NB4 (cell line): ENCODE data around the gene CES2.

Experiments used
- CTCF ChIP-seq: IDR thresholded peaks from one replicate; pipeline ENCODE4 v1.5.1; 2012; ENCODE audit warnings: low read depth, low read length
- MAX ChIP-seq: IDR thresholded peaks from 2 replicates; pipeline ENCODE4 v1.6.1; 2011; ENCODE audit warnings: low read depth, low read length
- MYC ChIP-seq: IDR thresholded peaks from 2 replicates; pipeline ENCODE4 v1.6.1; 2011; ENCODE audit warnings: low read depth, low read length
- POLR2A ChIP-seq: IDR thresholded peaks from 2 replicates; pipeline ENCODE4 v1.6.1; 2011; ENCODE audit warnings: mild to moderate bottlenecking; ENCODE audit not compliant: insufficient read length; ENCODE audit errors: extremely low read depth

GRCh38 chr16:66911112-66911511, 24.2 kb upstream of the CES2 start:
- TF ChIP-seq POLR2A (no peak), CTCF (no peak), MAX (no peak), MYC (no peak)
